Gastroesophageal sphincter (tissue), 3 donors: ENCODE measurements around the gene LGALS1.

Experiments used
- EP300 ChIP-seq: sonication (generic); formaldehyde crosslinking; IDR thresholded peaks from one replicate; pipeline ENCODE4 v1.6.1; 2017; ENCODE audit warnings: antibody characterized with exemption, mild to moderate bottlenecking
- POLR2A ChIP-seq, 2 donors: fragments of 450-650 bp; IDR thresholded peaks; one replicate each; pipeline ENCODE4 v1.6.1; 2017; ENCODE audit warnings: antibody characterized with exemption in 2 of 2, mild to moderate bottlenecking in 2 of 2, moderate library complexity in 1 of 2
- POLR2AphosphoS5 ChIP-seq: sonication (generic); formaldehyde crosslinking; IDR thresholded peaks from one replicate; pipeline ENCODE4 v1.6.1; 2017; ENCODE audit warnings: antibody characterized with exemption
- TF ChIP-seq, protein P1 (sequence below), 4 experiments: fragments of 200-600 bp in 2 of 4; fragments of 450-650 bp in 2 of 4; sonication (generic) in 1 of 4; IDR thresholded peaks; one replicate each; pipeline ENCODE4 v1.5.1; 2017 to 2019; ENCODE audit warnings: antibody characterized with exemption in 4 of 4, mild to moderate bottlenecking in 2 of 4, moderate library complexity in 2 of 4

DNA sequence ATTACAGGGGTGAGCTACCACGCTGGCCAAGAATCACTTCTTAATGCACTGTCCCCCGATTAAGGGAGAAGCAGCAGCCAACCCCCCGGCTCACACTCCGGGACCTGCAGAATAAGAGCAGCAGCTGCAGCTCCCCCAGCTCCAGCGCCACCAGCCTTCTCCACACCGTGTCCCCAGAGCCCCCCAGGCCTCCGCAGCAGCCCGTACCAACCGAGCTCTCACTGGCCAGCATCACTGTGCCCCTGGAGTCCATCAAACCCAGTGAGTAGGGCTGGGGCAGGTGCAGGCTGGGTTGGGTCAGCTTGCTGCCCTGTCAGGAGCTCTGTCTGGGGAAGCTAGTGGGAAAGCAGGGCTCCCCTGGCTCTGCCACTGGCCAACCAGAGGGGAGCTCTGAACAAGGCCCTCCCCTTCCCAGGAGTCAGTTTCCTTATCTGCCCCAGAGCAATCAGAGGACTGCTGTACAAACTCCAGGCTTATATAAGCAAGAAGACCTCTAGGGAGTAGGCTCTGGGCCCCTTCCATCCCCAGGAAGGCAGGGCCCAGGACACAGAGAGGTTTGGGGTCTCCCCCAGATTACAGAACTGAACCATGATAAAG is 44.5 kb upstream of the LGALS1 start:
- TF ChIP-seq, protein P1, sequence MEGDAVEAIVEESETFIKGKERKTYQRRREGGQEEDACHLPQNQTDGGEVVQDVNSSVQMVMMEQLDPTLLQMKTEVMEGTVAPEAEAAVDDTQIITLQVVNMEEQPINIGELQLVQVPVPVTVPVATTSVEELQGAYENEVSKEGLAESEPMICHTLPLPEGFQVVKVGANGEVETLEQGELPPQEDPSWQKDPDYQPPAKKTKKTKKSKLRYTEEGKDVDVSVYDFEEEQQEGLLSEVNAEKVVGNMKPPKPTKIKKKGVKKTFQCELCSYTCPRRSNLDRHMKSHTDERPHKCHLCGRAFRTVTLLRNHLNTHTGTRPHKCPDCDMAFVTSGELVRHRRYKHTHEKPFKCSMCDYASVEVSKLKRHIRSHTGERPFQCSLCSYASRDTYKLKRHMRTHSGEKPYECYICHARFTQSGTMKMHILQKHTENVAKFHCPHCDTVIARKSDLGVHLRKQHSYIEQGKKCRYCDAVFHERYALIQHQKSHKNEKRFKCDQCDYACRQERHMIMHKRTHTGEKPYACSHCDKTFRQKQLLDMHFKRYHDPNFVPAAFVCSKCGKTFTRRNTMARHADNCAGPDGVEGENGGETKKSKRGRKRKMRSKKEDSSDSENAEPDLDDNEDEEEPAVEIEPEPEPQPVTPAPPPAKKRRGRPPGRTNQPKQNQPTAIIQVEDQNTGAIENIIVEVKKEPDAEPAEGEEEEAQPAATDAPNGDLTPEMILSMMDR (IDR thresholded peaks at IDR 0.05), result no peak
- TF ChIP-seq POLR2A (IDR thresholded peaks at IDR 0.05) (no peak), POLR2AphosphoS5 (no peak), EP300 (no peak)
